ENCODE measurements around the gene MUC2.

Gene MUC2

DNA sequence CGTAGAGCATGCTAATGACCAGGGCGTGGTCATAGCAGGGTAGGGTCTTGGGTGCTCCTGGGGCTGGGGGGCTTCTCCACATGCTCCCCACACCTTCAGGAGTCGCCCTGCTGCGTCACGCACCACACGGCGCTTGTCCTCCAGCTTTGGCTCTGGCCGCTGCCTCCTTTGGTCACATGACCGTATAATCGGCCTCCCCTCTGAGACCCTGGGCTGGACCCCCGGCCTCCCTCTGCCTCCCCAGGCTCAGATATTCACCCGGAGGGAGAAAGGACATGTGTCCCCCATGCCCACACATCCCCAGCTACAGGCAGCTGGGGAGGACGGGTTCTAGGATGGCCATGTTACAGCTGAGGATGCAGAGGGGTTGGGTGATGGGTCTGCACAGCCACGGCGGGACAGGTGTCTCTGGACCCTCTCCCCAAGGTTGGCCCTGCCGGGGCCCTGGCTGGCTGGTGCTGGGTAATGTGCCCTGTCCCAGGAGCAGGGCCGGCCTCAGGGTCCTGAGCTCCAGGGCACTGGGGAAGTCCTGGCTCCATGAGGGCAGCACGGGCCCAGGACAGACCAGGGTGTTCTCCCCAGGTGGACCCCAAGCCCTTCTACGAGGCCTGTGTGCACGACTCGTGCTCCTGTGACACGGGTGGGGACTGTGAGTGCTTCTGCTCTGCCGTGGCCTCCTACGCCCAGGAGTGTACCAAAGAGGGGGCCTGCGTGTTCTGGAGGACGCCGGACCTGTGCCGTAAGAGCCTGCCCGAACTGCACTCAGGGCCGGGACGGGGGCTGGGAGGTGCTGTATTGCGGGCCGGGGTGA, 14.5 kb downstream of the MUC2 start:
- no peak for DNase-seq

DNA sequence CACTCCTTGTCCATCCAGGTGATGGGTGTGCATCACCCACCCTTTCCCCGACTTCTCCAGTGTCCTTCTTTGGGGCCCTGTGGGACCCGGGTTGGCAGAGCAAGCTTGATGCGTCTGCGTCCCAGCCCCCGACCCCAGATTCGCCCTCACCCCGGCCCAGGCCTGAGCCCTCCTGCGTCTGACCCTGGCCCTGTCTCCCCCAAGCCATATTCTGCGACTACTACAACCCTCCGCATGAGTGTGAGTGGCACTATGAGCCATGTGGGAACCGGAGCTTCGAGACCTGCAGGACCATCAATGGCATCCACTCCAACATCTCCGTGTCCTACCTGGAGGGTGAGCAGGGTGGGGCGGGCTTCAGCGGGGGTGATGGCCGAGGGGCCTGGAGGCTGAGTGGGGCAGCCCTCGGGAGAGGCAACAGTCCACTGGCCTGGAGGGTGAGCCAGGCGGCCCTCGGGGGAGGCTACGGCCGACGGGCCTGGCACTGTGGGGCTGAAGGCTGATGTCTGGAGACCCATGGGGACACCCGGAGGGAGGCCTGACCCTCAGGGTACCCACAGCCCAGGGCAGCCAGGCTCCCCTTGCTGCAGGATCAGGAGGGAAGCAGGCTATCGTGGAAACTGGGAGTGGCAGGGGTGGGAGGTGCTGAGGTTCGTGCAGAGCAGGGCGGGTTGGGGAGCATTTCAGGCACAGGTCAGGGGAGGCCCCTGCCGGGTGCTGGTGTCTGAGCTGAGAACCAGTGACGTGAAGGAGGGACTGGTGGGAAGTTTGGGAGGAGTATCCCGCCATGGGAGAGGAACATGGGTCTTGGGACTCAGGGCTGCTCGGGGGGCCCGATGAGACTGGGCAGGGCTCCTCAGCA, 15.3 kb downstream of the MUC2 start:
- no peak for DNase-seq

DNA sequence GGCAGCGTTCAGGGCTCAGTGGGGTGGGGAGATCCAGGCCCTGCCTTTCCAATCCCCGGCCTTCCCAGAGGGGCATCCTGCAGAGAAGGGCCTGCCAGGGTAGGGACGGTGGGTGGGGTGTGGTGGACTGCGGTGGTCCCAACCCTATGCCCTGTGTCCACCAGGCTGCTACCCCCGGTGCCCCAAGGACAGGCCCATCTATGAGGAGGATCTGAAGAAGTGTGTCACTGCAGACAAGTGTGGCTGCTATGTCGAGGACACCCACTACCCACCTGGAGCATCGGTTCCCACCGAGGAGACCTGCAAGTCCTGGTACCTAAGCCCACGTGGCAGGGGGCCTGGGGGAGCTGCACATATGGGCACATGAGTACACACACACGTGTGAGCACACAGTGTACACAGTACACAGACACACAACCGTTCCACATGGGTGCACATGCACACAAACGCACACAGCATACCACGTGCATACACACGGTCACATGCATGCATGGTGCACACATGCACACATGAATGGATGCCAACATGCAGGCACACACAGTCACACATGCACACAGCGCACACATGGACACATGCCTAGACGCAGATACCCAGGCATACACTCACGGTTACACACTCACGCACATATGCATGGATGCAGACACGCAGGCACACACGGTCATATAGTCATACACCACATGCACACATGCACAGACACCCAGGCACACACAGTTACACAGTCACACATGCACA, 16.1 kb downstream of the MUC2 start:
- no peak for DNase-seq

GRCh38 chr11:1091332-1092083, 16.8 kb downstream of the MUC2 start:
- DNase-seq: no peak

DNA sequence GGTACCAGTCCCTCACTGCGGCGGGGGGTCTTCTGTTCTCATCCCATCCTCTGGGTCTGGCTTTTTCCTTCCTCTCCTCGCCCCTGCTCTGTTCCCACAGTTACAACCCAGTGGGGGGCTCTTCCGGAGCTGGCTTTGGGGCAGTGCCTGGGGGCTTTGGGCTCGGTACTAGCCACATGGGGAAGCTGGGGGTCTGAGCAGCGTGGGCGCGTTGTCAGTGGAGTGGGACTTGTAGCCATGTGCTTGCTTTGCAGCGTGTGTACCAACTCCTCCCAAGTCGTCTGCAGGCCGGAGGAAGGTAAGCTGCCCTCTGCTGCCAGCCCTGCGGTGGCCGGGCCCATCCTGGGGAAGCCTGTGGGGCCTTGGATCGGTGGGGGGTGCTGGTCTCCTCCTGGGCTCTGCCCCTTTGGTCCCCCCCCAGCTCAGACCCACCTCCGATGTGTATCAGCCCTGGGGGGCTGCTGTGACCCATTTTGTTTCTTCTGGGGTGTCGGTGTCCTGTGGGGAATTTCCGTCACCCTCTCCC, 17.5 kb downstream of the MUC2 start:
- DNase-seq: no peak

- DNase-seq: no peak
These were observed 18.2 kb downstream of the MUC2 start for GRCh38 chr11:1092919-1093318.

DNA sequence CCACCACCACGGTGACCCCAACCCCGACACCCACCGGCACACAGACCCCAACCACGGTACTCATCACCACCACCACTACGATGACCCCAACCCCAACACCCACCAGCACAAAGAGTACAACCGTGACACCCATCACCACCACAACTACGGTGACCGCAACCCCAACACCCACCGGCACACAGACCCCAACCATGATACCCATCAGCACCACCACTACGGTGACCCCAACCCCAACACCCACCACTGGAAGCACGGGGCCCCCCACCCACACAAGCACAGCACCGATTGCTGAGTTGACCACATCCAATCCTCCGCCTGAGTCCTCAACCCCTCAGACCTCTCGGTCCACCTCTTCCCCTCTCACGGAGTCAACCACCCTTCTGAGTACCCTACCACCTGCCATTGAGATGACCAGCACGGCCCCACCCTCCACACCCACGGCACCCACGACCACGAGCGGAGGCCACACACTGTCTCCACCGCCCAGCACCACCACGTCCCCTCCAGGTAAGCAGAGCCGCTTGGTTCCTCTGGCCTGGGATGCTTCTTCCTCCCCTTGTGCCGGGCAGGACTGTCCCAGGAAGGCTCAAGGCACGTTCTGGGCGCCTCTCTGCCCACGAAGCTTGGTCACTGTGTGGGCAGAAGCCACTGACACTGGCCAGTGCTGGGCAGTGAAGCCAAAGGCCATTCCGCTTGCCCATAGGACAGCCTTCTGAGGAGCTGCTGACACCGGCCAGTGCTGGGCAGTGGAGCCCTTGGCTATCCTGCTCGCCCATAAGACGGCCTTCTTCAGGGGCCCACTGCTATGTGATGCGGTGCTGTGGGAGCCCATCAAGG, 25.1 kb downstream of the MUC2 start:
- DNase-seq: no peak

- no peak for DNase-seq
These were observed 26.0 kb downstream of the MUC2 start for GRCh38 chr11:1100417-1101245.

DNA sequence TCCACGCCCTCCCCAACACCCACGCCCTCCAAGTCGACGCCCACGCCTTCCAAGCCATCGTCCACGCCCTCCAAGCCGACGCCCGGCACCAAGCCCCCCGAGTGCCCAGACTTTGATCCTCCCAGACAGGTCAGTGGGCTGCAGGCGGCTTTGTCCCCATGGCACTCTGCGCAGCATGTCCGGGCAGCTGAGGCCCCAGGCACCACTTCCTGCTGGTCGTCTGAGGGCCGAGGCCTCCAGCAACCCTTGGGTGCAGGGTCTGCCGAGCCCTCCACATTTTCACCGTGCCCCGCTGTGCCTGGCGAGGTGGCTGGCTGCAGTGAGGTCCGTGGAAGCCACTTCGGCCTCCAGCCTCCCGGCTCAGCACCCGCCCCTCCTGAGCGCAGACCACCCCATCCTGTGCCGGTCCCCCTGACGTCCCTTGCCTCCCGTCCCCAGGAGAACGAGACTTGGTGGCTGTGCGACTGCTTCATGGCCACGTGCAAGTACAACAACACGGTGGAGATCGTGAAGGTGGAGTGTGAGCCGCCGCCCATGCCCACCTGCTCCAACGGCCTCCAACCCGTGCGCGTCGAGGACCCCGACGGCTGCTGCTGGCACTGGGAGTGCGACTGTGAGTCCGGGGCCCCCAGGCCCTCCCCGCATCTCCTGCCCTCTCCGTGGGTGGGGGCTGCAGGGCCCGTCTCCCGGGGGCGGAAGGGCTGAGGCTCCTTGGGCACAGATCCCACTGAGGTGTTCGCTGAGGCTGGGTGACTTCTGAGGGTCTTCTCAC, 26.8 kb downstream of the MUC2 start:
- no peak for DNase-seq

- DNase-seq: no peak
These were observed 27.7 kb downstream of the MUC2 start for GRCh38 chr11:1102221-1102971.

DNA sequence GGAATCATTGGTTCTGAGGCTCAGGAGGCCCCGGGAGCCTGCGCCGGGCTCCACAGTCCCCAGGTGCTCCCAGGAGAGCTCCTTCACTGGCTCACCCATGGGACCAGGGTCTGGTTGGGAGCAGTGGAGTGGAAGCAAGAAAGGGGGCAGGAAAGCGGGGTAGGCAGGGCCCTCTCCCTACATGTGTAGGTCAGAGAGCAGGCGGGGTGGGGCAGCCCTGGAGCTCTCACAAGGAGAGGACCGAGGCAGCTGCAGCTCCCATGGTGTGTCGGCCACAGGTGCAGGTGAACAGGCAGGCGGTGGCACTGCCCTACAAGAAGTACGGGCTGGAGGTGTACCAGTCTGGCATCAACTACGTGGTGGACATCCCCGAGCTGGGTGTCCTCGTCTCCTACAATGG, 28.3 kb downstream of the MUC2 start:
- DNase-seq: no peak

- no peak for DNase-seq
These were observed 29.0 kb downstream of the MUC2 start for GRCh38 chr11:1103401-1104360.

- DNase-seq: no peak
These were observed 29.9 kb downstream of the MUC2 start for GRCh38 chr11:1104411-1105182.

GRCh38 chr11:1105183-1105565, 30.5 kb downstream of the MUC2 start:
- DNase-seq: no peak

GRCh38 chr11:1106387-1106786, 31.7 kb downstream of the MUC2 start:
- DNase-seq: no peak

GRCh38 chr11:1107316-1108245, 32.9 kb downstream of the MUC2 start:
- no peak for DNase-seq
